Testis (tissue), 2 donors: Measurements from ENCODE around the gene PTPRG.

Experiments
- POLR2A ChIP-seq: fragments of 450-650 bp; IDR thresholded peaks from one replicate; pipeline ENCODE4 v1.6.1; 2017; ENCODE audit warnings: antibody characterized with exemption, mild to moderate bottlenecking, moderate library complexity
- TF ChIP-seq, protein P1 (sequence below), 3 experiments: fragments of 450-650 bp in 2 of 3; fragments of 200-600 bp in 1 of 3; sonication (generic) in 1 of 3; IDR thresholded peaks; one replicate each; pipeline ENCODE4 v1.5.1; 2016 to 2019; ENCODE audit warnings: antibody characterized with exemption in 3 of 3, mild to moderate bottlenecking in 2 of 3, moderate library complexity in 1 of 3

DNA sequence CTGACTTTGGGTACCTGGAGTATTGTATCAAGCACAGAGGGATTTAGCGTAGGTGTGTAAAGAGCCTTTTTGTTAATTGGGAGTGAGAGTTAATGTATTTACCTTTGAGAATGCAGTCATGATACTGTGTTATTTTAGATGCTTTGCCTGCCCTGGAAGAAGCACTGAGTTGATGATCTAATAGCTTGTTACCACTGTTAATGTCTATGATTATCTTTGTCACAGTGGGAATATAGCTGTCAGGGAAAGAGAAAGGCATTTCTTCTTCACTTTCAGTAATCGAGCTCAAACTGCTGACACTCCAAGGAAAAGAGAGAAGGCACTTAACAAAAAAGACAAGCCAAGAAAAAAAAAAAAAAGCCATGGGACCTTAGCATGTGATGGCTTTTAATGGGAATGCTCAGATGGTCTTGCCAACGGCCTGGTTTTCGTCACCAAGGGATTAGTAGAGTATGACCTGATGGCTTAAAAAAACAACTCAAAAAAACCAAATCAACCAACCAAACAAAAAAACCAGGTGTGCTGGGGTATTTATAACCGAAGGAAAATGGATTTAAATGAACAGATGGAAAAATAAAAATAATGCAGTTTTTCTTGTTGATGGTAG, 387.4 kb downstream of the PTPRG start:
- TF ChIP-seq, protein P1, sequence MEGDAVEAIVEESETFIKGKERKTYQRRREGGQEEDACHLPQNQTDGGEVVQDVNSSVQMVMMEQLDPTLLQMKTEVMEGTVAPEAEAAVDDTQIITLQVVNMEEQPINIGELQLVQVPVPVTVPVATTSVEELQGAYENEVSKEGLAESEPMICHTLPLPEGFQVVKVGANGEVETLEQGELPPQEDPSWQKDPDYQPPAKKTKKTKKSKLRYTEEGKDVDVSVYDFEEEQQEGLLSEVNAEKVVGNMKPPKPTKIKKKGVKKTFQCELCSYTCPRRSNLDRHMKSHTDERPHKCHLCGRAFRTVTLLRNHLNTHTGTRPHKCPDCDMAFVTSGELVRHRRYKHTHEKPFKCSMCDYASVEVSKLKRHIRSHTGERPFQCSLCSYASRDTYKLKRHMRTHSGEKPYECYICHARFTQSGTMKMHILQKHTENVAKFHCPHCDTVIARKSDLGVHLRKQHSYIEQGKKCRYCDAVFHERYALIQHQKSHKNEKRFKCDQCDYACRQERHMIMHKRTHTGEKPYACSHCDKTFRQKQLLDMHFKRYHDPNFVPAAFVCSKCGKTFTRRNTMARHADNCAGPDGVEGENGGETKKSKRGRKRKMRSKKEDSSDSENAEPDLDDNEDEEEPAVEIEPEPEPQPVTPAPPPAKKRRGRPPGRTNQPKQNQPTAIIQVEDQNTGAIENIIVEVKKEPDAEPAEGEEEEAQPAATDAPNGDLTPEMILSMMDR (IDR thresholded peaks at IDR 0.05): no peak
- TF ChIP-seq POLR2A: no peak
